ENCODE measurements around the gene MRPL12.

The MRPL12 gene

DNA sequence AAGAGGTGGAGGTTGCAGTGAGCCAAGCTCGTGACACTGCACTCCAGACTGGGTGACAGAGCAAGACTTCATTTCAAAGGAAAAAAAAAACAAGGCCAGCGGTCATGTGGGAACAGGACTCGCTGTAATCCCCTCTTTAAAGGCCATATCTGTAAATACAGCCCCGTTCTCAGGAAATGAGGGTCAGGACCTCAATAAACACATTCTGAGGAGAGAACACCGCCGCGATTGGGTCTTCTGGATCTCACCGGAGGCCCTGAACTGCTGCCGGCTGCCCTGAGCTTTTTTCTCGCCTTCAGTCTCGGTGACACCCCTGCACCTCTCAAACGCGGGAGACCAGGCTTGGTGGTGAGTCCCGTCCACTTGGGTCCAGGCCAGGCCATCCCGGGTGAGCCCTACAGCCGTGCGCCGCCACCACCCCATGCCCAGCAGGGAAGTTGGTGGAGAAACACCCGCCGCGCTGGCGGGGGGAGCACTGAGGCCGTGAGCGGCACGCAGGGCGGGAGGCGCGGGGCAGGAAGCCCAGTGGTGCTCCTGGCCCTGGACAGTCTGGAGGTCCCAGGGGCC is 37.3 kb downstream of the MRPL12 start:
- Histone ChIP-seq H3K36me3 (replicated peaks) (no peaks in the 10 kb centered on the region), H3K4me1 (no peaks in the 10 kb centered on the region), H3K9me3 (no peaks in the 10 kb centered on the region), H3K4me3 (no peak overlapping the region), H3K27me3 (ENCODE audit: low read depth) (peaks cover 5% of the 10 kb centered on the region)
- DNase-seq (ENCODE audit: low spot score in 2 of 2): no peak
- in situ Hi-C loops (cut with MboI; ENCODE audit: low sequenced_read_pairs): no loop called here

DNA sequence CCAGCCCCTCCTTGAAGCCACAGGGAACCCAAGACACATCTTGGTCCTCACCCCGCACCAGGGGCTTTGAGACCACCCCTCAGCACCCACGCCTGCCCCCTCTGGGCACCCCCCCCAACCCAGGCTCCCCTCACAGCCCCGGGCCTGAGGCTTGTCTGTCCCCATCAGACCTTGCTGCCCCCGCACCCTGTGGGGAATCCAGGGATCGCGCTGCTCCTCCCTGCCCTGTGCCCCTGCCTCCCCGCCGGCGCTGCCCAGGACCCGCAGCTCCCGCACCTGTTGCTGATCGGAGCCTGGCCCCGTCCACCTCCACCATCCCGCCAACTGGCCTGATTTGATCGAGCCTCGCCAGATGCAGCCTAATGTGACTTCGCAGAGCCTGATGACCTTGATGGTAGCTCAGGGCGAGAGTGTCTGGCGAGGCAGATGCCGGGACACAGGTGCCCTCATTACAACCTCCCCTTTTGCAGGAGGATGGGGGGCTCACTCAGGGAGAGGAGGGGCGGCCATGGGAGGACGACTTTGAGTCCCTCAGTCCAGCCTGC is 38.0 kb downstream of the MRPL12 start:
- H3K36me3 ChIP-seq (replicated peaks): no peaks in the 10 kb centered on the region
- H3K9me3 ChIP-seq: no peaks in the 10 kb centered on the region
- H3K27me3 ChIP-seq (ENCODE audit: low read depth): peaks cover 2% of the 10 kb centered on the region
- H3K4me1 ChIP-seq: no peaks in the 10 kb centered on the region
- H3K4me3 ChIP-seq: no peak overlapping the region
- in situ Hi-C loops (cut with MboI; ENCODE audit: low sequenced_read_pairs): no loop called here
- no peak for DNase-seq (ENCODE audit: low spot score in 2 of 2)

DNA sequence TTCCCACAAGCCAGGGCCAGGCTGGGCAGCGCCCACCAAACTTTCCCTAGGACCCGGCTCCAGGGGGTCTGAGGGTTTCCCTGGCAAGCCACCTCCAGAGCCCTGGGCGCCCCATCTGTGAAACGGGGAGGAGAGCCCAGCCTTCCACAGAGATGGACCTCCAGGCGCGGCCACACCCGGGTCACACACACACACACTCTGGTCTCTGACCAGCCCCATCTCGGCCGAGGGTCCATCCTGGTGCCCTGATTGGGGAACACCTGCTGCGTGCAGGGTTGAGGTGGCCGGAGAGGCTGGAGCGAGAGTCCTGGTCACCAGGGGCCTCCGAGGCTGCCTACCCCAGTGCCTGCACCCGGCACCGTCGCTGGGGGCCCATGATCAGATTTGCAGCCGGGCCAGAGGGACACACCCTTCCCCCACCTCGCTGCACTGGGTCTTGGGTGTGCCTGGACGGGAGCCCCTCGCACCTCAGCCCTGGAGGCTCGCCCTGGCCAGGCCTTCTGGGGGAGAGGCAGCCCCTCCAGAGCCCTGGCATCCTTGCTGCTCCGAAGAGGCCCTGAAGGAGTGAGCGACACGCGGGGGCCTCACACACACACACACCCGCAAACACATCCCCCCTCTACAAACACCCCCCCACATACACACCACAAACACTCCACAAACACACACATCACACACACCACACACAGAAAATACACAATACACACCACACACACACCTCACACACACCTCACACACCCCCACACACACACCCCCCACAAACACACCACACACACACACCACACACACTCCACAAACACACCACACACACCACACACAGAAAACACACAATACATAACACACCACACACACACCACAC is 38.7 kb downstream of the MRPL12 start:
- Histone ChIP-seq H3K36me3 (replicated peaks) (no peaks in the 10 kb centered on the region), H3K27me3 (ENCODE audit: low read depth) (no peaks in the 10 kb centered on the region), H3K4me1 (no peaks in the 10 kb centered on the region), H3K9me3 (no peaks in the 10 kb centered on the region), H3K4me3 (no peak overlapping the region)
- in situ Hi-C loops (cut with MboI; ENCODE audit: low sequenced_read_pairs): no loop called here
- DNase-seq (ENCODE audit: low spot score in 2 of 2): no peak
